HepG2 (cell line): ENCODE results near the gene PDE8B. TPM values are rescaled to one million over a fixed set of nuclear protein-coding genes. Genes with fewer than 3 reads are reported as not detected.
A peak's percentile ranks its signal among the peaks of the same experiment; 100 is the strongest.

Experiments used
- ATAC-seq: fragments of 200-7000 bp; cut with Tn5 transposase; 3 replicates; pipeline ENCODE4 v1.9.1; 2020; ENCODE audit warnings: mild to moderate bottlenecking, moderate library complexity
- Bru-seq: library from RNA; stranded (reverse); fragments of 400-500 nt; gene quantifications from one replicate; lab custom pipeline; 2021; lab: Mats Ljungman, UMichigan
- BruChase-seq, 2 experiments: library from RNA; stranded (reverse); fragments of 400-500 nt; gene quantifications; one replicate each; lab custom pipeline; 2021; lab: Mats Ljungman, UMichigan
- BruUV-seq: library from RNA; stranded (reverse); fragments of 400-500 nt; replicated peaks from 2 replicates; lab custom pipeline; 2021; lab: Mats Ljungman, UMichigan
- CTCF ChIA-PET: fragments of 300-600 bp; formaldehyde crosslinking; extraction: SDS; loops from one replicate; lab custom pipeline; 2021; ENCODE audit warnings: low total read pairs, inconsistent platforms, low intra/inter-chr PET ratio; lab: Yijun Ruan, JAX
- POLR2A ChIA-PET: fragments of 350-600 bp; sonication (Branson Sonifier 250); formaldehyde crosslinking; loops from one replicate; lab custom pipeline; 2020; ENCODE audit warnings: antibody characterized with exemption, inconsistent platforms; lab: Yijun Ruan, JAX
- DNase-seq: peaks from one replicate; pipeline ENCODE4 v3.0.0-alpha.2; 2015; ENCODE audit warnings: low spot score
- FAIRE-seq: peaks from 3 replicates; lab custom pipeline; 2011; peaks lifted over from hg19 to GRCh38; lab: Jason Lieb, UNC
- H2AFZ ChIP-seq: one replicate; pipeline ENCODE4 v1.6.1; 2011; ENCODE audit warnings: low read length, inconsistent platforms
- H3K27ac ChIP-seq: fragments of 300-600 bp; 3 replicates; pipeline ENCODE4 v1.8.0; 2011; ENCODE audit warnings: mixed run types, mild to moderate bottlenecking, mixed read lengths, low read length, inconsistent platforms; ENCODE audit not compliant: insufficient read depth; ENCODE audit errors: extremely low read length
- H3K27me3 ChIP-seq, 2 experiments: fragments of 200-600 bp in 1 of 2; 2 replicates in 1 of 2; 3 replicates in 1 of 2; pipeline versions ENCODE4 v1.6.0 to v1.8.0; 2011; ENCODE audit warnings: low read length in 2 of 2, mild to moderate bottlenecking in 2 of 2, moderate library complexity in 2 of 2, inconsistent platforms in 1 of 2; ENCODE audit not compliant: insufficient read depth in 2 of 2, control insufficient read depth in 1 of 2
- H3K36me3 ChIP-seq, 2 experiments: fragments of 200-600 bp in 1 of 2; replicated peaks in 1 of 2; 2 replicates in 1 of 2; 3 replicates in 1 of 2; pipeline versions ENCODE4 v1.5.1 to v1.8.0; 2011; ENCODE audit warnings: low read length in 2 of 2, inconsistent platforms in 1 of 2; ENCODE audit not compliant: insufficient read depth in 2 of 2, control insufficient read depth in 1 of 2
- H3K4me1 ChIP-seq: 2 replicates; pipeline ENCODE4 v1.5.1; 2012; ENCODE audit warnings: low read length, inconsistent platforms; ENCODE audit not compliant: insufficient read depth
- H3K4me2 ChIP-seq: 2 replicates; pipeline ENCODE4 v1.6.0; 2011; ENCODE audit warnings: low read depth, low read length, inconsistent platforms
- H3K4me3 ChIP-seq, 3 experiments: fragments of 200-600 bp in 1 of 3; sonication (generic), shearing (Covaris generic) in 1 of 3; replicated peaks in 1 of 3; 2 replicates each; pipeline ENCODE4 v1.5.1; 2011 to 2016; ENCODE audit warnings: low read length in 3 of 3, inconsistent platforms in 2 of 3, low read depth in 2 of 3, mild to moderate bottlenecking in 2 of 3, control low read depth in 1 of 3, mixed read lengths in 1 of 3; ENCODE audit not compliant: insufficient read depth in 1 of 3
- H3K79me2 ChIP-seq: one replicate; pipeline ENCODE4 v1.6.1; 2011; ENCODE audit warnings: low read length, inconsistent platforms; ENCODE audit not compliant: insufficient read depth
- H3K9ac ChIP-seq: 2 replicates; pipeline ENCODE4 v1.6.0; 2011; ENCODE audit warnings: mild to moderate bottlenecking, low read depth, low read length, inconsistent platforms; ENCODE audit not compliant: insufficient read depth
- H3K9me3 ChIP-seq: 2 replicates; pipeline ENCODE4 v1.5.1; 2012; ENCODE audit warnings: mild to moderate bottlenecking, low read length
- H4K20me1 ChIP-seq: 2 replicates; pipeline ENCODE4 v1.6.0; 2011; ENCODE audit warnings: inconsistent platforms, mild to moderate bottlenecking, low read length, moderate library complexity; ENCODE audit not compliant: insufficient read depth
- ARHGAP35 ChIP-seq: sonication (generic); formaldehyde crosslinking; IDR thresholded peaks from 2 replicates; pipeline ENCODE4 v1.9.0; 2022; ENCODE audit warnings: mild to moderate bottlenecking, inconsistent platforms, moderate library complexity, missing genetic modification reagents, borderline replicate concordance
- FOXA1 ChIP-seq, 2 experiments: fragments of 450-650 bp in 1 of 2; sonication (generic) in 1 of 2; formaldehyde crosslinking in 1 of 2; IDR thresholded peaks; 2 replicates each; pipeline versions ENCODE4 v1.4.0 to v1.6.1; 2016 to 2020; ENCODE audit warnings: missing genetic modification reagents in 1 of 2
- HNF4G ChIP-seq, 2 experiments: sonication (generic) in 1 of 2; formaldehyde crosslinking in 1 of 2; IDR thresholded peaks; 2 replicates each; pipeline versions ENCODE4 v1.4.0 to v1.6.1; 2011 to 2020; ENCODE audit warnings: borderline replicate concordance in 2 of 2, low read depth in 2 of 2, mild to moderate bottlenecking in 2 of 2, low read length in 1 of 2, missing genetic modification reagents in 1 of 2, moderate library complexity in 1 of 2
- NFE2L1 ChIP-seq: sonication (generic); formaldehyde crosslinking; IDR thresholded peaks from 2 replicates; pipeline ENCODE4 v1.4.0; 2020; ENCODE audit warnings: missing genetic modification reagents, mild to moderate bottlenecking, borderline replicate concordance
- ZNF17 ChIP-seq: sonication (generic); formaldehyde crosslinking; IDR thresholded peaks from 2 replicates; pipeline ENCODE4 v1.5.0; 2020; ENCODE audit warnings: mild to moderate bottlenecking, missing genetic modification reagents
- ZNF484 ChIP-seq: sonication (generic); formaldehyde crosslinking; IDR thresholded peaks from 2 replicates; pipeline ENCODE4 v1.5.1; 2020; ENCODE audit warnings: mild to moderate bottlenecking, low read depth, missing genetic modification reagents, borderline replicate concordance
- WGBS: methylation state at CpG from one replicate; pipeline ENCODE4 v1.1.6; 2017; ENCODE audit warnings: low lambda C conversion rate; 5-methylcytosine and 5-hydroxymethylcytosine counted together
- in situ Hi-C: cut with HindIII; loops from 2 replicates; pipeline ENCODE4 v1.10.0; 2017; ENCODE audit warnings: low pct_unique_long_range_greater_than_20kb; ENCODE audit not compliant: extremely low pct_ligation_motif_present
- intact Hi-C: fragments of 100-400 bp; cut with micrococcal nuclease; formaldehyde crosslinking; loops from one replicate; pipeline ENCODE4 v1.10.0; 2022; ENCODE audit not compliant: unreplicated experiment
- long read RNA-seq, 2 experiments: library from RNA in 1 of 2; library from polyadenylated mRNA in 1 of 2; stranded (forward) in 1 of 2; unstranded in 1 of 2; transcript quantifications; one replicate each; pipeline ENCODE4 v2.0.0, GENCODE V29; 2019 to 2022
- polyA minus RNA-seq, 3 experiments: library from RNA; depleted of rRNA, polyadenylated mRNA; stranded (reverse); fragments of >200 nt; gene quantifications; 2 replicates each; pipeline ENCODE4 v1.2.3, GENCODE V29; 2011; ENCODE audit warnings: low replicate concordance in 1 of 3
- polyA plus RNA-seq, 8 experiments: library from polyadenylated mRNA; depleted of rRNA in 3 of 8; stranded (reverse) in 7 of 8; unstranded in 1 of 8; fragments of >200 nt; fragmentation: Illumina TruSeq in 4 of 8; extraction: Trizol in 4 of 8; gene quantifications; 2 replicates each; pipeline versions ENCODE4 v1.2.1 to v1.2.3, GENCODE V29; 2011 to 2016; ENCODE audit warnings: low read depth in 4 of 8, missing spikeins in 1 of 8, mixed read lengths in 1 of 8; ENCODE audit not compliant: insufficient read depth in 1 of 8
- total RNA-seq, 5 experiments: library from RNA; depleted of rRNA; stranded (reverse); fragments of >200 nt; fragmentation: Illumina TruSeq; extraction: Trizol; gene quantifications; 2 replicates each; pipeline ENCODE4 v1.2.3, GENCODE V29; 2016; ENCODE audit warnings: low read depth in 1 of 5
- TF ChIP-seq, protein P1 (sequence below): sonication (generic); formaldehyde crosslinking; conservative IDR thresholded peaks from 2 replicates; pipeline ENCODE4 v1.4.0; 2020; ENCODE audit warnings: missing genetic modification reagents

Gene PDE8B, protein sequence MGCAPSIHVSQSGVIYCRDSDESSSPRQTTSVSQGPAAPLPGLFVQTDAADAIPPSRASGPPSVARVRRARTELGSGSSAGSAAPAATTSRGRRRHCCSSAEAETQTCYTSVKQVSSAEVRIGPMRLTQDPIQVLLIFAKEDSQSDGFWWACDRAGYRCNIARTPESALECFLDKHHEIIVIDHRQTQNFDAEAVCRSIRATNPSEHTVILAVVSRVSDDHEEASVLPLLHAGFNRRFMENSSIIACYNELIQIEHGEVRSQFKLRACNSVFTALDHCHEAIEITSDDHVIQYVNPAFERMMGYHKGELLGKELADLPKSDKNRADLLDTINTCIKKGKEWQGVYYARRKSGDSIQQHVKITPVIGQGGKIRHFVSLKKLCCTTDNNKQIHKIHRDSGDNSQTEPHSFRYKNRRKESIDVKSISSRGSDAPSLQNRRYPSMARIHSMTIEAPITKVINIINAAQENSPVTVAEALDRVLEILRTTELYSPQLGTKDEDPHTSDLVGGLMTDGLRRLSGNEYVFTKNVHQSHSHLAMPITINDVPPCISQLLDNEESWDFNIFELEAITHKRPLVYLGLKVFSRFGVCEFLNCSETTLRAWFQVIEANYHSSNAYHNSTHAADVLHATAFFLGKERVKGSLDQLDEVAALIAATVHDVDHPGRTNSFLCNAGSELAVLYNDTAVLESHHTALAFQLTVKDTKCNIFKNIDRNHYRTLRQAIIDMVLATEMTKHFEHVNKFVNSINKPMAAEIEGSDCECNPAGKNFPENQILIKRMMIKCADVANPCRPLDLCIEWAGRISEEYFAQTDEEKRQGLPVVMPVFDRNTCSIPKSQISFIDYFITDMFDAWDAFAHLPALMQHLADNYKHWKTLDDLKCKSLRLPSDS
- total RNA-seq (2016; rRNA removed; fragmentation: Illumina TruSeq; extraction: Trizol) = not detected in 2 replicates
- not detected in 2 replicates for total RNA-seq (2016; cell fraction: cytosol; rRNA removed; fragmentation: Illumina TruSeq; extraction: Trizol; ENCODE audit: low read depth)
- total RNA-seq (2016; cell fraction: insoluble cytoplasmic fraction; rRNA removed; fragmentation: Illumina TruSeq; extraction: Trizol) = not detected in 2 replicates
- 0.19 TPM in 1 of 2 replicates, not detected in the other for total RNA-seq (2016; cell fraction: membrane; rRNA removed; fragmentation: Illumina TruSeq; extraction: Trizol)
- not detected in 2 replicates for total RNA-seq (2016; cell fraction: nucleus; rRNA removed; fragmentation: Illumina TruSeq; extraction: Trizol)
- 0.07 and 0.16 TPM in 2 replicates for polyA plus RNA-seq (2011; rRNA removed)
- polyA plus RNA-seq (2011; cell fraction: cytosol; rRNA removed) = 0.06 and 0.07 TPM in 2 replicates
- polyA plus RNA-seq (2011; cell fraction: nucleus; rRNA removed) = 0.17 TPM in 1 of 2 replicates, not detected in the other
- 0.39 and 0.45 TPM in 2 replicates for polyA plus RNA-seq (2012)
- polyA plus RNA-seq (2016; cell fraction: cytosol; fragmentation: Illumina TruSeq; extraction: Trizol; ENCODE audit: low read depth) = not detected in 2 replicates
- not detected in 2 replicates for polyA plus RNA-seq (2016; cell fraction: insoluble cytoplasmic fraction; fragmentation: Illumina TruSeq; extraction: Trizol; ENCODE audit: low read depth)
- polyA plus RNA-seq (2016; cell fraction: membrane; fragmentation: Illumina TruSeq; extraction: Trizol; ENCODE audit: low read depth) = not detected in 2 replicates
- polyA plus RNA-seq (2016; cell fraction: nucleus; fragmentation: Illumina TruSeq; extraction: Trizol; ENCODE audit: insufficient read depth, low read depth) = not detected in 2 replicates
- 36.7 TPM in 1 of 2 replicates, not detected in the other for polyA minus RNA-seq (2011; rRNA and poly(A)+ RNA removed; ENCODE audit: low replicate concordance)
- polyA minus RNA-seq (2011; cell fraction: cytosol; rRNA and poly(A)+ RNA removed) = 0.30 TPM in 1 of 2 replicates, not detected in the other
- polyA minus RNA-seq (2011; cell fraction: nucleus; rRNA and poly(A)+ RNA removed) = 0.99 and 1.0 TPM in 2 replicates
- percentile 23 among the genes with signal in this experiment for Bru-seq, nascent RNA
- BruChase-seq, experiment 1, labeled RNA remaining after a 6-hour chase = percentile 35 among the genes with signal in this experiment
- BruChase-seq, experiment 2, labeled RNA remaining after a 2-hour chase = percentile 32 among the genes with signal in this experiment
- long read RNA-seq, experiment 1 = 0 reads
- long read RNA-seq, experiment 2 = 0 reads

DNA sequence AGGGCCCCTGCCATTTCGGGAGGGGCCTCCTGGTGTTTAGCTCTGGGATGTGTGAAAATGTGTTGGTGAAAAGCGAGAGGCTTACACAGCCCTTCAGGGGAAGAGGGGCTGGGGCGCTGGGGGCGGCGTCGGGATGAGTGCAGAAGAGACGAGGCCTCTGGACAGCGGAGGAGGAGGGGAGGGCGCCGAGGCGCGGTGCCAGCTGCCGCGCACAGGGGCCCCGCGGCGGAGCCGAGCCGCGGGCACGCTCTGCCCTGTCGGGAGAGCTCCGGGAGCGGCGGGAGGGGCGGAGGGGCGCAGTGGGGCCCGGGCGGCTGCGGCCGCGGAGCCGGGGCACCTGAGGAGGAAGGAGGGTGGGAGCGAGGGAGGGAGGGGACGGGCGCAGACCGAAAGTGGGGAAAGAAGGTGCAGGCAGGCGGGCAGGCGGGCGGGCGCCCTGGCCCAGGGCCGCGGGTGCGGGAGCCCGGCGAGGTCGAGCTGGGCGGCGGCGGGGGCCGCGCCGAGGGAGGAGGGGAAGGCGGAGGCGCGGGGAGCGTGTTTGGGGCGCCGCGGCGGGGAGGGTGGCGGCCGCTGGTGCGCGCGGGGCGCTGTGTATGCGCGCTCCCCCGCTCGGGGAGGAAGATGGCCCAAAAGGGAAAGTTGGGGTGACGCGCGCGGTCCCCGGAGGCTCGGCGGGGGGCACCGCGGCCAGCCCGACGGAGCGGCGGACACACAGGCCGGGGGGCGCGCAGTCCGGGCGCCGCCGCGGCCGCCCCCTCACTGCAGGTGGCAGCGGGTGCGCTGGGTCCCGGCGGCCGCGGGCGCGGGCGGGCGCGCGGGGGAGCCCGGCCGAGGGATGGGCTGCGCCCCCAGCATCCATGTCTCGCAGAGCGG is at the start of gene PDE8B:
TSS of gene PDE8B (plus strand) at position 590 of the 873 bp plus-strand sequence. CDS start at position 836, 246 bp downstream.
- H3K9me3 ChIP-seq = no peaks in the 10 kb centered on the region
- H4K20me1 ChIP-seq = no peaks in the 10 kb centered on the region
- no peak within 1 kb of the TSS for H3K9ac ChIP-seq
- DNase-seq = no peak
- no peak for FAIRE-seq
- intact Hi-C loops (no loop called here), in situ Hi-C loops (no loop called here)
- ChIA-PET CTCF (no interaction called here), POLR2A (no interaction called here)
- peak; percentile 70 for ATAC-seq
- H3K36me3 ChIP-seq = no peaks in the 10 kb centered on the region
- TF ChIP-seq ARHGAP35 (no peak), FOXA1 (IDR thresholded peaks at IDR 0.05) (no peak), FOXA1 (CRISPR knock-in tag; IDR thresholded peaks at IDR 0.05) (no peak), HNF4G (IDR thresholded peaks at IDR 0.05; ENCODE audit: borderline replicate concordance, low read depth, low read length) (no peak), HNF4G (CRISPR knock-in tag; IDR thresholded peaks at IDR 0.05; ENCODE audit: borderline replicate concordance, low read depth) (no peak), ZNF484 (CRISPR knock-in tag) (no peak), NFE2L1 (no peak), ZNF17 (CRISPR knock-in tag) (no peak)
- TF ChIP-seq, protein P1, sequence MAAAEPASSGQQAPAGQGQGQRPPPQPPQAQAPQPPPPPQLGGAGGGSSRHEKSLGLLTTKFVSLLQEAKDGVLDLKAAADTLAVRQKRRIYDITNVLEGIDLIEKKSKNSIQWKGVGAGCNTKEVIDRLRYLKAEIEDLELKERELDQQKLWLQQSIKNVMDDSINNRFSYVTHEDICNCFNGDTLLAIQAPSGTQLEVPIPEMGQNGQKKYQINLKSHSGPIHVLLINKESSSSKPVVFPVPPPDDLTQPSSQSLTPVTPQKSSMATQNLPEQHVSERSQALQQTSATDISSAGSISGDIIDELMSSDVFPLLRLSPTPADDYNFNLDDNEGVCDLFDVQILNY (CRISPR knock-in tag) = no peak
- peak within 1 kb of the TSS; percentile 37 for H3K4me2 ChIP-seq
- H3K79me2 ChIP-seq = no peaks in the 10 kb centered on the region
- H3K4me3 ChIP-seq = peak within 1 kb of the TSS; percentile 18 to 58 (median 33); a peak in 3 of 6 replicates
- H3K4me1 ChIP-seq = peaks cover 6% of the 10 kb centered on the region; the same call in 1 of the 2 replicates
- H3K27me3 ChIP-seq = peaks cover 5 to 54% of the 10 kb centered on the region in 2 experiments
- H2AFZ ChIP-seq = no peak within 1 kb of the TSS
- no TSS peak for BruUV-seq
- WGBS = 7% methylated on average over 17 of the region's 110 CpGs
- no peak within 1 kb of the TSS for H3K27ac ChIP-seq
